T1000 (cell line): ENCODE measurements around the gene PDE6G.
A peak's percentile ranks its signal among the peaks of the same experiment; 100 is the strongest.

Source experiments
- DNase-seq: peaks from one replicate; lab custom pipeline; 2025; ENCODE audit warnings: mixed read lengths; lab: John Stamatoyannopoulos, UW

PDE6G gene

GRCh38 chr17:81656118-81656743, at the start of gene PDE6G:
Gene PDE6G (minus strand): TSS chr17:81656542. CDS start chr17:81653305, 3,237 bp downstream.
- DNase-seq: no peak

GRCh38 chr17:81705518-81706231, 49.3 kb upstream of the PDE6G start:
- DNase-seq: no peak

GRCh38 chr17:81703747-81704654, 47.7 kb upstream of the PDE6G start:
- DNase-seq: no peak

GRCh38 chr17:81702934-81703746, 46.8 kb upstream of the PDE6G start, which contains the start of gene MRPL12:
Gene MRPL12 (plus strand): TSS chr17:81703367. CDS start chr17:81703502, 135 bp downstream.
- DNase-seq: peak; percentile 80

- no peak for DNase-seq
Measured at GRCh38 chr17:81701288-81702071, 45.1 kb upstream of the PDE6G start.

- DNase-seq: no peak
Measured at GRCh38 chr17:81700353-81701287, 44.3 kb upstream of the PDE6G start.

- no peak for DNase-seq
Measured at GRCh38 chr17:81697261-81698044, 41.1 kb upstream of the PDE6G start.

- no peak for DNase-seq
Measured at GRCh38 chr17:81696218-81696941, 40.0 kb upstream of the PDE6G start.

- DNase-seq: no peak
Measured at GRCh38 chr17:81695801-81696200, 39.5 kb upstream of the PDE6G start.

GRCh38 chr17:81695211-81695610, 38.9 kb upstream of the PDE6G start:
- no peak for DNase-seq

- no peak for DNase-seq
Measured at GRCh38 chr17:81694810-81695209, 38.5 kb upstream of the PDE6G start.

GRCh38 chr17:81693509-81694210, 37.3 kb upstream of the PDE6G start:
- DNase-seq: no peak

GRCh38 chr17:81691608-81692007, 35.3 kb upstream of the PDE6G start:
- no peak for DNase-seq

- no peak for DNase-seq
Measured at GRCh38 chr17:81691196-81691595, 34.9 kb upstream of the PDE6G start.

- no peak for DNase-seq
Measured at GRCh38 chr17:81690549-81690948, 34.2 kb upstream of the PDE6G start.

GRCh38 chr17:81690066-81690465, 33.7 kb upstream of the PDE6G start:
- DNase-seq: no peak

GRCh38 chr17:81688616-81689015, 32.3 kb upstream of the PDE6G start:
- no peak for DNase-seq
